ENCODE results near the gene TSPAN3. TPM values are rescaled to one million over a fixed set of nuclear protein-coding genes. Genes with fewer than 3 reads are reported as not detected.

TSPAN3 gene
- total RNA-seq, 1 experiment from 2014 or later: 404 TPM

DNA sequence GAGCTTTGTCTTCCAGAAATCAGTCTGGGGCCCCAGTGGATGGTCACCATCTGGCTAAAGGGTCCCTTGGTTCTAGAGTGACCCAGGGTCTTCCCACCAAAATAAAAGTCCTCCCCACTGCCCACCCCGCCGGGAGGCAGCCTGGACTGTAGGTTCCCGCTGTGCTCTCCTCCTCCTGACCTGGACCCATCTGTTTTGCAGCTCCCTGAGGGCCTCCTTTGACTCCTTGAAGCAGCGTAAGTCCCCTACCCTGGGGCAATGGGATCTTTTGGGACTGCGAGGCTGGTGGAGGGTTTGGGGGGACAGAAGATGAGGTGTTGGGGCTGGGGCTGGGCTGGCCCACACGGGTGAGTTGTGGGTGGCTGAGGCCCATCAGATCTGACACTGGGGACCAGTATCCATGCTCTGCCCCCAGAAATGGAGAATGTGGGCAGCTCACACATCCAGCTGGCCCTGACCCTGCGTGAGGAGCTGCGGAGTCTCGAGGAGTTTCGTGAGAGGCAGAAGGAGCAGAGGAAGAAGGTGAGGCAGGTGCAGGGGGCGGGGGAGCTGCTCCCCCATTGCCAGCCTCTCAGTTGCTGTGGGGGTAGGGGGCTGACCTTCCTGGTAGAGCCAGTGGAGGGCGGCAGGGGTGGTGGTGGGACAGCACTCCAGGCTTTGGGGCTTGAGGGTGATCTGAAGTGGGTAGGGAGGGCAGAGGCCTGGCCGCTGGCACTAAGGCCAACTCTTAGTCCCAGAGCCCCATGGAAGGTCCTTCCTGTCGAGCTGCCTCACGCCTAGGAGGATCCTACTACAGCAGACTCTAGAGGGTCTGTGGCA lies 45.6 kb downstream of the TSPAN3 start:
- no peak overlapping the region for H3K27ac Mint-ChIP-seq (ENCODE audit: unreplicated experiment)
- DNase-seq: no peak

DNA sequence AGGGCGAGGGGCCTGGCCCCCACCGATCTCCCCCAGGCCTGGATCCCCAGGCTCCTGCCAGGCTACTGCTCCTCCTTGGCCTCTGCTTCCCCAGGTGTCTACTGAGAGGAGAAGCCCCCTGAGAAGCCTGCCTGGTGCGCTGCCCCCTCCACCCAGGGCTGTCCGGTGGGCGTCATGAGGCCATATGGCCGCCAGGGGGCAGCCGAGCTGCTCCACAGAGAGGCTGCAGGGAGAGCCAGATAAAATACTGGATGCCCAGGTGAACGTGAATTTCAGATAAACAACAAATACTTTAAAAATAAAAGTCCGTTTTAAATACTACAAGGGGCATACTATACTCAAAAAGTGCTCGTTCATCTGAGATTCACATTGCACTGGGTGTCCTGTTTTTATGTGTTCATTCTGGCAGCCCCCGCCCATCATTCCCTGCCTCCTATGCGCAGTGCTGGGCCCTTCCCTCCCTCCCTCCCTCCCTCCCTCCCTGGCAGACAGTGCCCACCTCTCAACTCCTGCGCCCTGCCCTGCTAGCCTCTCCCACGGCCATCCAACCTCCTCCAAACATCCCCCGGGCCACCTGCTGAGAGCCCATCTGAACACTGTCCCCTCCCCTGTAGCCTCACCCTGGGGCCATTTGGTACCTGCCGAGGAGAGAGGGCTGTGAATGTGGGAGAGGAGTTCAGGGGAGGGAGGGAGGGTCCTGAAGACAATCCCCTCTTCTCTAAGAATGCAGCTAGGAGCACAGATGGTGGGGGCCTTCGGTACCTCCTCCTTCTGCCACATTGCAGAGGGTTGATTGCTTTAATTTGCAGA lies 46.4 kb downstream of the TSPAN3 start:
- DNase-seq: peak; percentile 87
- Mint-ChIP-seq H3K4me1 (ENCODE audit: low read depth, unreplicated experiment) (peaks cover 5% of the 10 kb centered on the region), H3K9me3 (ENCODE audit: low read depth, unreplicated experiment) (no peaks in the 10 kb centered on the region), H3K27ac (ENCODE audit: unreplicated experiment) (no peak overlapping the region), H3K4me3 (ENCODE audit: low read depth, unreplicated experiment) (no peak overlapping the region), H3K36me3 (ENCODE audit: insufficient read depth, unreplicated experiment) (peaks cover 12% of the 10 kb centered on the region), H3K27me3 (ENCODE audit: unreplicated experiment) (peaks cover 46% of the 10 kb centered on the region)
- TF ChIP-seq, protein P1, sequence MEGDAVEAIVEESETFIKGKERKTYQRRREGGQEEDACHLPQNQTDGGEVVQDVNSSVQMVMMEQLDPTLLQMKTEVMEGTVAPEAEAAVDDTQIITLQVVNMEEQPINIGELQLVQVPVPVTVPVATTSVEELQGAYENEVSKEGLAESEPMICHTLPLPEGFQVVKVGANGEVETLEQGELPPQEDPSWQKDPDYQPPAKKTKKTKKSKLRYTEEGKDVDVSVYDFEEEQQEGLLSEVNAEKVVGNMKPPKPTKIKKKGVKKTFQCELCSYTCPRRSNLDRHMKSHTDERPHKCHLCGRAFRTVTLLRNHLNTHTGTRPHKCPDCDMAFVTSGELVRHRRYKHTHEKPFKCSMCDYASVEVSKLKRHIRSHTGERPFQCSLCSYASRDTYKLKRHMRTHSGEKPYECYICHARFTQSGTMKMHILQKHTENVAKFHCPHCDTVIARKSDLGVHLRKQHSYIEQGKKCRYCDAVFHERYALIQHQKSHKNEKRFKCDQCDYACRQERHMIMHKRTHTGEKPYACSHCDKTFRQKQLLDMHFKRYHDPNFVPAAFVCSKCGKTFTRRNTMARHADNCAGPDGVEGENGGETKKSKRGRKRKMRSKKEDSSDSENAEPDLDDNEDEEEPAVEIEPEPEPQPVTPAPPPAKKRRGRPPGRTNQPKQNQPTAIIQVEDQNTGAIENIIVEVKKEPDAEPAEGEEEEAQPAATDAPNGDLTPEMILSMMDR (IDR thresholded peaks at IDR 0.05; ENCODE audit: unreplicated experiment): peak; percentile 98
- BruUV-seq (replicated peaks): no TSS peak
- CTCF ChIA-PET: interaction anchor here (1.0 to 1.4 kb wide), 3 partner anchors 51 to 519 kb away, joined by 3 to 5 read pairs (median 3); no protein-coding TSS in a partner anchor
- intact Hi-C loops (cut with micrococcal nuclease; ENCODE audit: unreplicated experiment): no loop called here

More for the DNA sequence above, 45.6 kb downstream of the TSPAN3 start:
- TF ChIP-seq, protein P1 (IDR thresholded peaks at IDR 0.05; ENCODE audit: unreplicated experiment): no peak
- Mint-ChIP-seq H3K9me3 (ENCODE audit: low read depth, unreplicated experiment) (no peaks in the 10 kb centered on the region), H3K4me3 (ENCODE audit: low read depth, unreplicated experiment) (no peak overlapping the region), H3K27me3 (ENCODE audit: unreplicated experiment) (peaks cover 40% of the 10 kb centered on the region), H3K36me3 (ENCODE audit: insufficient read depth, unreplicated experiment) (peaks cover 16% of the 10 kb centered on the region), H3K4me1 (ENCODE audit: low read depth, unreplicated experiment) (peaks cover 6% of the 10 kb centered on the region)
- BruUV-seq (replicated peaks): no TSS peak
- intact Hi-C loops (cut with micrococcal nuclease; ENCODE audit: unreplicated experiment): no loop called here
- CTCF ChIA-PET: interaction anchor here (1.0 kb wide), 1 partner anchor 52 kb away, joined by 3 read pairs; no protein-coding TSS in a partner anchor

DNA sequence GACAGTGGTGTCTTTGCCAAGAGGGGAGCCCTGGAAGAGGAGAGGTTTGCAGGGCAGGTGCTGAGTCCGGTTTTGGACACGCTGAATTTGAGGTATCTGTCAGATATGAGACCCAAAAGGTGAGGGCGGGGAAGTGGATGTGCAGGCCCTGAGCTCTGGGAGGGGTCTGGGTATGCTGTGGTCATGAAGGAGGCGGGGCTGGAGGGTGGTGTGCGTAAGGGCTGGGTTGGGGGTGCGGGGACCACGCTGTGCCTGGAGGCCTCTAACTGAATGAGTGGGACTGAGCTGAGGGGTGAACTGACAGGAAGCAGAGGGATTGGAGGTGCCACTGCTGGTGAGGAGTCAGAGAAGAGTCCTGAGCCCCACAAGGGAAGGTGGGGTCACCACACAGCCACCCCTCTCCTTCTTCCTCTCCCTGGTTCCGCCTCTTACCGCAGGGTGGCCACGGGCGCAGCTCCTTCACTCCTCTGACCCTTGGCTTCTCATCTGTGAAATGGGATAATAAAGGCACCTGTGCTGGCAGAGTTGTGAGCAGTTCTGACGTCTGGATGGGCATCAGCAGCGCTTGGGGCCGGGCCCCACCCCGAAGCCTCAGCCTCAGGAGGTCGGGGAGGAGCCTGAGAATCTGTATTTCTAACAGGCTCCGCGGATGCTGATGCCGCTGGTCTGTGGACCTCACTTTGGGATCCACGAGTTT lies 47.2 kb downstream of the TSPAN3 start:
- CTCF ChIA-PET: interaction anchor here (1.1 to 1.4 kb wide), 2 partner anchors 84 to 520 kb away, joined by 3 to 5 read pairs; no protein-coding TSS in a partner anchor
- H3K4me3 Mint-ChIP-seq (ENCODE audit: low read depth, unreplicated experiment): no peak overlapping the region
- no peaks in the 10 kb centered on the region for H3K9me3 Mint-ChIP-seq (ENCODE audit: low read depth, unreplicated experiment)
- peaks cover 46% of the 10 kb centered on the region for H3K27me3 Mint-ChIP-seq (ENCODE audit: unreplicated experiment)
- H3K4me1 Mint-ChIP-seq (ENCODE audit: low read depth, unreplicated experiment): no peaks in the 10 kb centered on the region
- H3K27ac Mint-ChIP-seq (ENCODE audit: unreplicated experiment): no peak overlapping the region
- TF ChIP-seq, protein P1 (IDR thresholded peaks at IDR 0.05; ENCODE audit: unreplicated experiment): no peak
- no TSS peak for BruUV-seq (replicated peaks)
- intact Hi-C loops (cut with micrococcal nuclease; ENCODE audit: unreplicated experiment): no loop called here
- DNase-seq: no peak
- H3K36me3 Mint-ChIP-seq (ENCODE audit: insufficient read depth, unreplicated experiment): peaks cover 12% of the 10 kb centered on the region

Measured in Calu3 (cell line).